ENCODE data around the gene ODF4.

DNA sequence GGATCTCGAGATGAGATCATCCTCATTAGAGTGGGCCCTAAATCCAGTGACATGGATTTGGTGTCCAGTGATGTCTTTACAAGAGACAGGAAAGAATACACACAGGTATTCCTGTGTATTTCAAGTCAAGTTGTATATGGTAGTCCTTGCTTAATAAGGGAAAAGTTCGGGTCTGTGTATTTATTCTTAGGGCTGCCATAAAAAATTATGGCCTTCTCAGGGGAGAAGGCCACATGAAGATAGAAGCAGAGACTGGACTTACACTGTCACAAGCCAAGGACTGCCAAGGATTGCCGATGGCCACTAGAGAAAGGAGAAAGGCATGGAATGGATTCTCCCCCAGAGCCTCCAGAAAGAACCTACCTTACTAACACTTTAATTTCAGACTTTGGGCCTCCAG lies 28.6 kb downstream of the ODF4 start:
- TF ChIP-seq POLR2A (IDR thresholded peaks at IDR 0.05) = no peak
- TF ChIP-seq, protein P1, sequence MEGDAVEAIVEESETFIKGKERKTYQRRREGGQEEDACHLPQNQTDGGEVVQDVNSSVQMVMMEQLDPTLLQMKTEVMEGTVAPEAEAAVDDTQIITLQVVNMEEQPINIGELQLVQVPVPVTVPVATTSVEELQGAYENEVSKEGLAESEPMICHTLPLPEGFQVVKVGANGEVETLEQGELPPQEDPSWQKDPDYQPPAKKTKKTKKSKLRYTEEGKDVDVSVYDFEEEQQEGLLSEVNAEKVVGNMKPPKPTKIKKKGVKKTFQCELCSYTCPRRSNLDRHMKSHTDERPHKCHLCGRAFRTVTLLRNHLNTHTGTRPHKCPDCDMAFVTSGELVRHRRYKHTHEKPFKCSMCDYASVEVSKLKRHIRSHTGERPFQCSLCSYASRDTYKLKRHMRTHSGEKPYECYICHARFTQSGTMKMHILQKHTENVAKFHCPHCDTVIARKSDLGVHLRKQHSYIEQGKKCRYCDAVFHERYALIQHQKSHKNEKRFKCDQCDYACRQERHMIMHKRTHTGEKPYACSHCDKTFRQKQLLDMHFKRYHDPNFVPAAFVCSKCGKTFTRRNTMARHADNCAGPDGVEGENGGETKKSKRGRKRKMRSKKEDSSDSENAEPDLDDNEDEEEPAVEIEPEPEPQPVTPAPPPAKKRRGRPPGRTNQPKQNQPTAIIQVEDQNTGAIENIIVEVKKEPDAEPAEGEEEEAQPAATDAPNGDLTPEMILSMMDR (IDR thresholded peaks at IDR 0.05) = no peak

Data from ovary (tissue), 3 donors.